Neutrophil (primary cell): ENCODE measurements around the gene IRF2BP2.

Experiments
- H3K27ac ChIP-seq: fragments of 200-600 bp; sonication (generic); 2 replicates; pipeline ENCODE4 v1.5.1; 2016; ENCODE audit warnings: mild to moderate bottlenecking, moderate library complexity
- H3K27me3 ChIP-seq: fragments of 200-600 bp; sonication (generic); 2 replicates; pipeline ENCODE4 v1.6.0; 2016; ENCODE audit warnings: mild to moderate bottlenecking
- H3K36me3 ChIP-seq: fragments of 200-600 bp; sonication (generic); 2 replicates; pipeline ENCODE4 v1.5.1; 2017
- H3K4me1 ChIP-seq, 2 experiments: fragments of 200-600 bp in 1 of 2; sonication (generic) in 1 of 2; 1 replicate in 1 of 2; 2 replicates in 1 of 2; pipeline versions ENCODE4 v1.5.1 to v1.6.1; 2013 to 2016; ENCODE audit warnings: low read depth in 1 of 2, low read length in 1 of 2, mild to moderate bottlenecking in 1 of 2, moderate library complexity in 1 of 2; ENCODE audit not compliant: control insufficient read depth in 1 of 2, insufficient read depth in 1 of 2
- H3K4me3 ChIP-seq, 2 experiments: fragments of 200-600 bp in 1 of 2; sonication (generic) in 1 of 2; 1 replicate in 1 of 2; 2 replicates in 1 of 2; pipeline ENCODE4 v1.5.1; 2013 to 2016; ENCODE audit warnings: low read depth in 1 of 2, low read length in 1 of 2, mild to moderate bottlenecking in 1 of 2, moderate library complexity in 1 of 2
- H3K9me3 ChIP-seq: fragments of 200-600 bp; sonication (generic); 2 replicates; pipeline ENCODE4 v1.5.1; 2016
- CTCF ChIP-seq: fragments of 200-600 bp; sonication (generic); IDR thresholded peaks from 2 replicates; pipeline ENCODE4 v1.5.1; 2016; ENCODE audit warnings: antibody characterized with exemption

The IRF2BP2 gene

GRCh38 chr1:234572966-234573365, 37.0 kb downstream of the IRF2BP2 start:
- Histone ChIP-seq H3K4me3 (no peak overlapping the region), H3K27ac (no peak overlapping the region), H3K4me1 (peaks cover 8% of the 10 kb centered on the region in 2 experiments), H3K9me3 (no peaks in the 10 kb centered on the region), H3K36me3 (no peaks in the 10 kb centered on the region), H3K27me3 (no peaks in the 10 kb centered on the region)
- no peak for TF ChIP-seq CTCF

DNA sequence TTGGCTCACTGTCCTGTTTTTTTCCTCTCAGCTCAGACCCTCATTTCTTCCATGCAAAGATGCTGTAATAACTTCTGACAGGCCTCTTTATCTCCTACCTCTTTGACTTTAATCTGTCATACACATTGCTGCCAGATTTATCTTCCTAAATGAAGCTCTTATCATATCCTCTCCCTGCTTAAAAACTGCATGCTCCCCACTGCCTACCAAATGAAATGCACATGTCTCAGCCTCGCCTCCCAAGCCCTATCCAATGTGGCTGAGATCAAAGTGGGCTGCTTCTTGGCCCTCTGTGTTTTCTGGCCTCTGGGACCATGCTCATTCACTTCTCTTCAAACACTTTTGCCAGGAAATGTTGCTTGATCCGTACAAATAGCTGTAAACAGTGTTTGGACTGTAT, 38.3 kb downstream of the IRF2BP2 start:
- H3K9me3 ChIP-seq: no peaks in the 10 kb centered on the region
- TF ChIP-seq CTCF: no peak
- no peak overlapping the region for H3K27ac ChIP-seq
- H3K4me1 ChIP-seq: peaks cover 8% of the 10 kb centered on the region in 2 experiments
- no peaks in the 10 kb centered on the region for H3K27me3 ChIP-seq
- H3K4me3 ChIP-seq: no peak overlapping the region
- H3K36me3 ChIP-seq: no peaks in the 10 kb centered on the region

- Histone ChIP-seq H3K4me1 (peaks cover 8% of the 10 kb centered on the region in 2 experiments), H3K27me3 (no peaks in the 10 kb centered on the region), H3K9me3 (no peaks in the 10 kb centered on the region), H3K4me3 (no peak overlapping the region), H3K27ac (no peak overlapping the region), H3K36me3 (no peaks in the 10 kb centered on the region)
- no peak for TF ChIP-seq CTCF
These were observed 39.5 kb downstream of the IRF2BP2 start for GRCh38 chr1:234570329-234571120.

- no peaks in the 10 kb centered on the region for H3K4me1 ChIP-seq
- TF ChIP-seq CTCF: no peak
- no peaks in the 10 kb centered on the region for H3K9me3 ChIP-seq
- H3K27me3 ChIP-seq: no peaks in the 10 kb centered on the region
- no peak overlapping the region for H3K27ac ChIP-seq
- no peaks in the 10 kb centered on the region for H3K36me3 ChIP-seq
- H3K4me3 ChIP-seq: no peak overlapping the region
These were observed 41.6 kb downstream of the IRF2BP2 start for GRCh38 chr1:234568345-234568744.

DNA sequence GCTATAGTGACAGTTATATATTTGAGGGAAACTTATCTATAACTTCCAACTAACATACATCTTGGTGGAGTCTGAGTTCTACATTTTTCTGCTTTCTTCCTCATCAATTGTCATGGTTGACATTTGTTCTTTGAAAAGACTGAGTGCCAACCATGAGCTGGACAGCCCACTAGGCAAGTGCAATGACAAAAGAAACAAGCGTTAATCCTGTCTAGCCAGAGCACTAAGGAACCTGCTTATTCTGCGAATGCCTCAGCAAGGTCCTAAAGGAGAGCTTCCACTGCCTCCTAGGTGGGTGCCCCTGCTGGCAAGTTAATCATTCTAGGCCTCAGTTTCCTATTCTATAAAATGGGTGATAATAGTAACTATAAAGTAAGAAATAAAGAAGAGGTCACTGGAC, 44.8 kb downstream of the IRF2BP2 start:
- no peaks in the 10 kb centered on the region for H3K9me3 ChIP-seq
- no peak overlapping the region for H3K27ac ChIP-seq
- TF ChIP-seq CTCF: no peak
- H3K4me3 ChIP-seq: no peak overlapping the region
- no peaks in the 10 kb centered on the region for H3K36me3 ChIP-seq
- H3K27me3 ChIP-seq: no peaks in the 10 kb centered on the region
- H3K4me1 ChIP-seq: no peaks in the 10 kb centered on the region
